AG04449 (cell line): ENCODE measurements around the gene ZNF189.

Source experiments
- CTCF ChIA-PET: fragments of 350-600 bp; formaldehyde crosslinking; extraction: SDS; loops from one replicate; lab custom pipeline; 2021; ENCODE audit warnings: antibody characterized with exemption; lab: Yijun Ruan, JAX
- POLR2A ChIA-PET: fragments of 400-600, 350-600 bp; formaldehyde crosslinking; extraction: SDS; loops from one replicate; lab custom pipeline; 2020; ENCODE audit warnings: antibody characterized with exemption, inconsistent platforms; lab: Yijun Ruan, JAX
- DNase-seq: peaks from one replicate; pipeline ENCODE4 v3.0.0-alpha.2; 2010; ENCODE audit warnings: low read depth, low spot score
- H3K4me3 ChIP-seq: 2 replicates; pipeline ENCODE4 v1.5.1; 2011; ENCODE audit warnings: low read depth, mild to moderate bottlenecking, control low read depth, low read length
- TF ChIP-seq, protein P1 (sequence below): IDR thresholded peaks from one replicate; pipeline ENCODE4 v1.5.1; 2011; ENCODE audit warnings: mild to moderate bottlenecking, moderate library complexity, low read length, control low read depth, inconsistent platforms; ENCODE audit not compliant: insufficient read depth; ENCODE audit errors: missing control alignments

ZNF189 gene

DNA sequence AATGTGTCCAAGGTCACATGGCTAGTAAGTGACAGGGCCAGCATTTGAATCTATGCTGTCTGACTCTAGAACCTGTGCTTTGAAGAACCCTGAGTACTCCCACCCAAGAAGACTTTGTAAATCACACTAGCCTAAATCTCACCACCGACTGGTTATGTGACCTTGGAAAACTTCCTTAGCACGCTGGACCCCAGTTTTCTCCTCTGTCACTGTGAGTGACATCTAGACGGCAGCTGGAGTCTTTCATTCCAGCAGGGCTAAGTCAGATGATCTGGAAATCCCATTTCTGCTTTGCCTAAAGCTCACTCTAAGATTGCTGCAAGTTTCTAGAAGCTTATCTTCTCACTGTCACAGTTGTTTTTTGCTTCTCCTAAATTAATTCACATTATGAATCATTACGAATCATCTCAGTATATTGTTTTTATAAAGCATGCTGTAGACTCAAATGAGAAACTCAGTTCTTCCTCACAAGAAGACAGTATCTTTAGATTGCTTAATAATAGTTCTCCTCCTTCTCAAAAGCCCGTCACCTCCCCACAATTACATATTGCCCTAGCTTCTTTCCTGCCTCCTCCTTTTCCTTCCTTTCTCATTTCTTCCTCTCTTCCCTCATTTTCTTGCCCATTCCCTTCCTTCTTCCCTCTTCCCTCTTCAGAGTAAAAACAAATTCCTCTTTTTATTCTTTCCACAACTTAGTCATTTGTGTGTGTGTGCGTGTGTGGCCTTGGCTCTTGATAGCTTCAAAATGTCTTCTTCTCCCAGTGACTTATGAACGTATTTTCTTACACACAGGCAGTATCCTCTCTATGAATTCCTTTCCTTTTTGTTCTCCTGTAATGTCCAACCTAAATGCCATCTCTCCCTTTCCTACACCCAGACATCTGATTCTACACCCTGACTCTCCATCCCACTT lies 20.1 kb downstream of the ZNF189 start:
- ChIA-PET CTCF (no interaction called here), POLR2A (interaction anchor here (2.1 kb wide), 1 partner anchor 20 kb away, joined by 9 read pairs; the partner anchor contains the start of genes MRPL50 and ZNF189)
- no peak for DNase-seq
- TF ChIP-seq, protein P1, sequence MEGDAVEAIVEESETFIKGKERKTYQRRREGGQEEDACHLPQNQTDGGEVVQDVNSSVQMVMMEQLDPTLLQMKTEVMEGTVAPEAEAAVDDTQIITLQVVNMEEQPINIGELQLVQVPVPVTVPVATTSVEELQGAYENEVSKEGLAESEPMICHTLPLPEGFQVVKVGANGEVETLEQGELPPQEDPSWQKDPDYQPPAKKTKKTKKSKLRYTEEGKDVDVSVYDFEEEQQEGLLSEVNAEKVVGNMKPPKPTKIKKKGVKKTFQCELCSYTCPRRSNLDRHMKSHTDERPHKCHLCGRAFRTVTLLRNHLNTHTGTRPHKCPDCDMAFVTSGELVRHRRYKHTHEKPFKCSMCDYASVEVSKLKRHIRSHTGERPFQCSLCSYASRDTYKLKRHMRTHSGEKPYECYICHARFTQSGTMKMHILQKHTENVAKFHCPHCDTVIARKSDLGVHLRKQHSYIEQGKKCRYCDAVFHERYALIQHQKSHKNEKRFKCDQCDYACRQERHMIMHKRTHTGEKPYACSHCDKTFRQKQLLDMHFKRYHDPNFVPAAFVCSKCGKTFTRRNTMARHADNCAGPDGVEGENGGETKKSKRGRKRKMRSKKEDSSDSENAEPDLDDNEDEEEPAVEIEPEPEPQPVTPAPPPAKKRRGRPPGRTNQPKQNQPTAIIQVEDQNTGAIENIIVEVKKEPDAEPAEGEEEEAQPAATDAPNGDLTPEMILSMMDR: no peak
- H3K4me3 ChIP-seq: no peak overlapping the region

DNA sequence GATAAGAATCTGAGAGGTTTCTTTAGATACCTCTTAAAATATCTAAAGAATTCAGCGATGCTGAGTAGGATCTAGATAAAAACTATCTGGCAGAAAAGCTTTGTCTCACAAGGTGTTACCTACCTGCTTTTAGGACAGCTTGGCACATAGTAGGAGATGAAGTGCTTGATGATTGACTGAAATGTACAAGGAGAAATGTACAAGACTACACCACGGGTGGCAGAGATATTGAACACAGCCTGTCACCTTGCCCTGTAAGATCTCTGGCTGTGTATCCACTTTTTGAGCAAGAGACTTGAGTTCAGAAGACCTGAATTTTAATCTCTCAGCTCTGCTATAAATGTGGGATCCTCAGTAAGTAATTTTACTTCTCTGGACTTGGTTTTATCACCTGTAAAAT lies 21.2 kb downstream of the ZNF189 start:
- TF ChIP-seq, protein P1: no peak
- CTCF ChIA-PET: no interaction called here
- H3K4me3 ChIP-seq: no peak overlapping the region
- POLR2A ChIA-PET: interaction anchor here (2.1 kb wide), 1 partner anchor 21 kb away, joined by 9 read pairs; the partner anchor contains the start of genes MRPL50 and ZNF189
- DNase-seq: no peak

DNA sequence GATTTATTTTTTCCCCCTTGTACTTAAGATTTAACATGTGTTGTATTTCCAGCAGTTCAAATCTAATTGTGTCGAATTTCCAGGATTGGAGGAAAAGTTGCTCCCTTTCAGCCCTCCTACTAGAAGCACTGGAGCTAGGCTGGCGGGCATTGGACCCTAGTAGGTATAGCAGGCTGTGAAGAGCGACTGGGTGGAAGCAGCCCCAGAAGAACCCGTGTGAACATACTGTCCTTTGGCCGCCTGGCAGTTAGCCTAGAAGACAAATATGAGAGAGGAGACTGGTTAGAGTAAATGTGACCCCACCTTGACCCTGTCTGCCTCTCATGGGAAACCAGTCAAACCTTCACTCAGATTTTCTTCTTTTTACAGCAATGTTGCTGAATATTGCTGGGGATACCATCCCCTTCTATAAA lies 23.0 kb downstream of the ZNF189 start:
- CTCF ChIA-PET: interaction anchor here (2.2 kb wide), 1 partner anchor 37 kb away, joined by 6 read pairs; no protein-coding TSS in a partner anchor
- POLR2A ChIA-PET: no interaction called here
- DNase-seq: no peak
- TF ChIP-seq, protein P1: no peak
- no peak overlapping the region for H3K4me3 ChIP-seq

DNA sequence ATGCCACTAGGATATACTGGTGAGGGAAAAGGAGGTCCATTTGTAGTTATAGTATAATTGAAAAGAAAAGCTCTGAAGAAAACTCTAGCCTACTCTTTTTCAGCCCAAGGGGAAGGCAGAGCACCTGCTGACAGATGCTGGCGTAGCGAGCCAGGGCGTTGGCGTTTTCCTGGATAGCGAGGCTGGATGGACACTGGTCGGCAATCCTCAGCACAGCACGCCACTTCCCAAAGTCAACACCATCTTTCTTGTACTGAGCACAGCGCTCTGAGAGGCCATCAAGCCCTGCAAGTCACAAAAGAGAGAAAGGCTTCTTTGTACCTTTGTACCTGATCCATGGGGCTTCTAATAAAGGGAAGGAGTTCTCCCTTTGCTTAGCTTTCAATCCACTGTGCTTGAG lies 28.7 kb downstream of the ZNF189 start:
- no peak overlapping the region for H3K4me3 ChIP-seq
- CTCF ChIA-PET: interaction anchor here (1.2 to 1.9 kb wide), 2 partner anchors 22 to 102 kb away, joined by 3 to 9 read pairs; no protein-coding TSS in a partner anchor
- no peak for DNase-seq
- POLR2A ChIA-PET: no interaction called here
- TF ChIP-seq, protein P1: no peak

DNA sequence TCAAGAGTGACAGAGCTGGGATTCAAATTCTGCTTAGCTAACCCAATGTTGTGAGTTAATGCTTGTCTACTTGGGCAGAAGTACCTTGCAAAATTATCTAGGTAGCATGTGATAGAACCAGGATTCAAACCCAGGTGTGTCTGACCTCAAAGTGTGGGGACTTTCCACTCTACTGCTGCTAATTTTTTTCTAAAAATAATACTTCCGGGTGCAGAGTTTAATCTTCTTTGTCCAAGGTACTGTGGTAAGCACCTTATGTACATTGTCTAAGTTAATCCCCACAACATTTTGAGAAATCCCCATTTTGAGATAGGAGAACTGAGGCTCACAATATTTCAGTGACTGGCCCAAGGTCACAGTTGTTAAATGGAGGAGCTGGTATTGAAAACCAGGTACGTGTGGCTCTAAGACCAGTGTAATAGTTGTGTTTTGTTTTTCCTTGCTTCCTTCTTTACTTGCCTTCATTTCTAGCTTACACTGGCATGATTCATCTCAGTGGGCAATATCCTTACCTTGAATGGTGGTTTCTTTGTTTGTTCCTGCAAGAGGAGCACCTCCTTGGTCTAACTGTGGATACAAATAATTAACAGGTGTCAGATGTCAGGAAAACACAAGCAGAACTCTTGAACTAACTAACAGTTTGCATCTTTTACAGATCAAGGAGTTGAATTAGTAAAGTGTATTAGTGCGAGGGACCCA lies 29.5 kb downstream of the ZNF189 start:
- TF ChIP-seq, protein P1: no peak
- POLR2A ChIA-PET: no interaction called here

DNA sequence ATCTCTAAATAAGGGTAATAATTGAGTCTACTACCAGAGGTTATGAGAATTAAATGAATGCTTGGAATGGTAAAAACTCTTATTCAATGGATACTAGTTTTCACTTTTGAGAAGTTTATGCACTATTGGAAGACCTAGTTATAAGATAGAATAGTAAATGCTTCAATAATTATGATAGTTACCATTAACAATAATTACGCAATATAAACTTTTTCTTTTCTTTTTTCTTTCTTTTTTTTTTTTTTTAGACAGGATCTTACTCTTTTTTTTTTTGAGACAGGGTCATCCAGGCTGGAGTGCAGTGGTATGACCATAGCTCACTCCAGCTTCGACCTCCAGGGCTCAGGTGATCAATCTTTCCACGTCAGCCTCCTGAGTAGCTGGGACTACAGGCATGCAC lies 30.3 kb downstream of the ZNF189 start:
- DNase-seq: no peak
- H3K4me3 ChIP-seq: no peak overlapping the region
- ChIA-PET POLR2A (no interaction called here), CTCF (no interaction called here)
- TF ChIP-seq, protein P1: no peak

More for the DNA sequence above, 29.5 kb downstream of the ZNF189 start:
- no peak overlapping the region for H3K4me3 ChIP-seq
- CTCF ChIA-PET: interaction anchor here (1.9 kb wide), 1 partner anchor 21 kb away, joined by 9 read pairs; no protein-coding TSS in a partner anchor
- DNase-seq: no peak
